ENCODE measurements around the gene APLNR. TPM values are rescaled to one million over a fixed set of nuclear protein-coding genes. Genes with fewer than 3 reads are reported as not detected.

The APLNR gene
- polyA plus RNA-seq, 1 of the 3 experiments (the other 2 are of a cell fraction) = 0.03 TPM

DNA sequence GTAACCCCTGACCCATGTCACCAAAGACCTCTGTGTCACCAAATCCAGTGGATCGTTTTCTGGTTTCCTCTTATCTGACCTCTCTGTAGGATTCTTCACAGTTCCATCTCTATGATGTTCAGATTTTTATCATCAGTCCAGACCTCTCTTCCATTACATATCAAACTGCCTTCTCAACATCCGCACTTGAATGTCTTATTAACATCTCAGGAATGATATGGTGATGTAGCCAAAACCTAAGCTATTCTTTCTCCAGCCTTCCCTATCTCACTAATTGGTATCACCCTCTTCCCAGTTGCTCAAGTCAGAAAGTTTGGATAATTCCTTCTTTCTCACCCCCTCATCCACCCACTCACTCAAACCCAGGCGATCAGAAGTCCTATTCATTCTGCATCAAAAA, 13.4 kb downstream of the APLNR start:
- no peaks in the 10 kb centered on the region for H4K20me1 ChIP-seq (ENCODE audit: insufficient read depth)
- no peak overlapping the region for H3K27ac ChIP-seq (ENCODE audit: low read depth in 2 of 2, low read length in 1 of 2)
- H3K27me3 ChIP-seq (ENCODE audit: insufficient read depth) = no peaks in the 10 kb centered on the region; the same call in 1 of the 2 replicates
- H3K79me2 ChIP-seq (ENCODE audit: insufficient read depth) = no peaks in the 10 kb centered on the region
- H3K4me1 ChIP-seq (ENCODE audit: control insufficient read depth in 1 of 2, insufficient read depth in 2 of 2, low read depth in 1 of 2, low read length in 1 of 2) = peaks cover 0 to 11% of the 10 kb centered on the region in 2 experiments; a peak in 1 of 4 replicates
- TF ChIP-seq YY1 (IDR thresholded peaks at IDR 0.05; ENCODE audit: low read depth) (no peak), RFX5 (IDR thresholded peaks at IDR 0.05; ENCODE audit: low read length) (no peak), CHD2 (IDR thresholded peaks at IDR 0.05; ENCODE audit: low read length, partially characterized antibody) (no peak), JUND (IDR thresholded peaks at IDR 0.05) (no peak), TAF1 (IDR thresholded peaks at IDR 0.05; ENCODE audit: borderline replicate concordance, low read depth, low read length) (no peak), EZH2phosphoT487 (IDR thresholded peaks at IDR 0.05; ENCODE audit: borderline replicate concordance, low read depth) (no peak), RCOR1 (IDR thresholded peaks at IDR 0.05; ENCODE audit: low read length) (no peak)
- no peaks in the 10 kb centered on the region for H3K36me3 ChIP-seq (replicated peaks in 1 of 2; ENCODE audit: control insufficient read depth in 1 of 2, insufficient read depth in 2 of 2, low read length in 1 of 2)
- ChIA-PET POLR2A (no interaction called here), CTCF (interaction anchor here (0.7 to 2.0 kb wide), 2 partner anchors 26 to 107 kb away, joined by 3 to 8 read pairs; no protein-coding TSS in a partner anchor)
- H3K4me3 ChIP-seq (ENCODE audit: low read depth in 2 of 2, low read length in 1 of 2) = no peak overlapping the region
- WGBS (ENCODE audit: low lambda C conversion rate) = 61% methylated on average over 3 of the region's 3 CpGs
- no peak overlapping the region for H3K4me2 ChIP-seq
- H3K9ac ChIP-seq = no peak overlapping the region
- no peak overlapping the region for H2AFZ ChIP-seq (ENCODE audit: low read depth)
- no peaks in the 10 kb centered on the region for H3K9me3 ChIP-seq
- H3F3A ChIP-seq (replicated peaks; ENCODE audit: insufficient read depth) = no peaks in the 10 kb centered on the region
- no peaks in the 10 kb centered on the region for H3K9me2 ChIP-seq
- no peak for DNase-seq

DNA sequence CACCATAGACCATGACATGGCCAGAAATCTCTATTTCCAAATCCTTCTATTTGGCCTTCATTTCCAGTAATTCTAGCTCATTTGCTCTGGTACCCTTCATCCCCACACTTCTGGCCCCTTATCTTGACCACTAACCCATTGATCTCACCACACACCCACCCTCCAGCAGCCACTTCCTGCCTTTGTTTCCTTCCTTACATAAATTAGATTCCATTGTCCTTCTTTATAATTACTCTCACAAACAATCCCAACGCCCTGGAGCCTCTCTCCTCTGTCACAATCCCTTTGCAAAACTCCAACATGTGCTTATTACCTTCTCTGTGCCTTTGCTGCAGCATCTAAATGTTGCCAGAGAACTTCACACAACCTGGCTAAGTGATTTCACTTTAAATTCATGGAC, 14.8 kb downstream of the APLNR start:
- no peaks in the 10 kb centered on the region for H4K20me1 ChIP-seq (ENCODE audit: insufficient read depth)
- H3K36me3 ChIP-seq (replicated peaks in 1 of 2; ENCODE audit: control insufficient read depth in 1 of 2, insufficient read depth in 2 of 2, low read length in 1 of 2) = no peaks in the 10 kb centered on the region
- ChIA-PET POLR2A (no interaction called here), CTCF (interaction anchor here (1.8 kb wide), 1 partner anchor 381 kb away, joined by 6 read pairs; no protein-coding TSS in a partner anchor)
- no peak overlapping the region for H3K4me2 ChIP-seq
- H3K27ac ChIP-seq (ENCODE audit: low read depth in 2 of 2, low read length in 1 of 2) = no peak overlapping the region
- 10% methylated on average over 1 of the region's 1 CpG for WGBS (ENCODE audit: low lambda C conversion rate)
- H3K4me1 ChIP-seq (ENCODE audit: control insufficient read depth in 1 of 2, insufficient read depth in 2 of 2, low read depth in 1 of 2, low read length in 1 of 2) = peaks cover 0 to 11% of the 10 kb centered on the region in 2 experiments; a peak in 1 of 4 replicates
- no peak overlapping the region for H2AFZ ChIP-seq (ENCODE audit: low read depth)
- no peaks in the 10 kb centered on the region for H3K9me3 ChIP-seq
- TF ChIP-seq RCOR1 (IDR thresholded peaks at IDR 0.05; ENCODE audit: low read length) (no peak), TCF12 (IDR thresholded peaks at IDR 0.05) (no peak), TEAD4 (IDR thresholded peaks at IDR 0.05; ENCODE audit: borderline replicate concordance, insufficient read depth) (no peak), YY1 (IDR thresholded peaks at IDR 0.05; ENCODE audit: low read depth) (no peak), FOXM1 (IDR thresholded peaks at IDR 0.05; ENCODE audit: low read depth) (no peak), JUND (IDR thresholded peaks at IDR 0.05) (no peak), RAD21 (IDR thresholded peaks at IDR 0.05; ENCODE audit: low read length) (no peak), SMC3 (IDR thresholded peaks at IDR 0.05; ENCODE audit: low read depth, low read length) (no peak), FOSL2 (IDR thresholded peaks at IDR 0.05; ENCODE audit: borderline replicate concordance, low read depth) (no peak), RXRA (IDR thresholded peaks at IDR 0.05; ENCODE audit: borderline replicate concordance, low read depth) (no peak)
- TF ChIP-seq, protein P1, sequence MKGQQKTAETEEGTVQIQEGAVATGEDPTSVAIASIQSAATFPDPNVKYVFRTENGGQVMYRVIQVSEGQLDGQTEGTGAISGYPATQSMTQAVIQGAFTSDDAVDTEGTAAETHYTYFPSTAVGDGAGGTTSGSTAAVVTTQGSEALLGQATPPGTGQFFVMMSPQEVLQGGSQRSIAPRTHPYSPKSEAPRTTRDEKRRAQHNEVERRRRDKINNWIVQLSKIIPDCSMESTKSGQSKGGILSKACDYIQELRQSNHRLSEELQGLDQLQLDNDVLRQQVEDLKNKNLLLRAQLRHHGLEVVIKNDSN (IDR thresholded peaks at IDR 0.05; ENCODE audit: borderline replicate concordance, low read depth) = no peak
- TF ChIP-seq, protein P2, sequence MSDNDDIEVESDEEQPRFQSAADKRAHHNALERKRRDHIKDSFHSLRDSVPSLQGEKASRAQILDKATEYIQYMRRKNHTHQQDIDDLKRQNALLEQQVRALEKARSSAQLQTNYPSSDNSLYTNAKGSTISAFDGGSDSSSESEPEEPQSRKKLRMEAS (IDR thresholded peaks at IDR 0.05; ENCODE audit: low read depth) = no peak
- TF ChIP-seq, protein P3, sequence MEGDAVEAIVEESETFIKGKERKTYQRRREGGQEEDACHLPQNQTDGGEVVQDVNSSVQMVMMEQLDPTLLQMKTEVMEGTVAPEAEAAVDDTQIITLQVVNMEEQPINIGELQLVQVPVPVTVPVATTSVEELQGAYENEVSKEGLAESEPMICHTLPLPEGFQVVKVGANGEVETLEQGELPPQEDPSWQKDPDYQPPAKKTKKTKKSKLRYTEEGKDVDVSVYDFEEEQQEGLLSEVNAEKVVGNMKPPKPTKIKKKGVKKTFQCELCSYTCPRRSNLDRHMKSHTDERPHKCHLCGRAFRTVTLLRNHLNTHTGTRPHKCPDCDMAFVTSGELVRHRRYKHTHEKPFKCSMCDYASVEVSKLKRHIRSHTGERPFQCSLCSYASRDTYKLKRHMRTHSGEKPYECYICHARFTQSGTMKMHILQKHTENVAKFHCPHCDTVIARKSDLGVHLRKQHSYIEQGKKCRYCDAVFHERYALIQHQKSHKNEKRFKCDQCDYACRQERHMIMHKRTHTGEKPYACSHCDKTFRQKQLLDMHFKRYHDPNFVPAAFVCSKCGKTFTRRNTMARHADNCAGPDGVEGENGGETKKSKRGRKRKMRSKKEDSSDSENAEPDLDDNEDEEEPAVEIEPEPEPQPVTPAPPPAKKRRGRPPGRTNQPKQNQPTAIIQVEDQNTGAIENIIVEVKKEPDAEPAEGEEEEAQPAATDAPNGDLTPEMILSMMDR (IDR thresholded peaks at IDR 0.05) = no peak
- TF ChIP-seq, protein P4, sequence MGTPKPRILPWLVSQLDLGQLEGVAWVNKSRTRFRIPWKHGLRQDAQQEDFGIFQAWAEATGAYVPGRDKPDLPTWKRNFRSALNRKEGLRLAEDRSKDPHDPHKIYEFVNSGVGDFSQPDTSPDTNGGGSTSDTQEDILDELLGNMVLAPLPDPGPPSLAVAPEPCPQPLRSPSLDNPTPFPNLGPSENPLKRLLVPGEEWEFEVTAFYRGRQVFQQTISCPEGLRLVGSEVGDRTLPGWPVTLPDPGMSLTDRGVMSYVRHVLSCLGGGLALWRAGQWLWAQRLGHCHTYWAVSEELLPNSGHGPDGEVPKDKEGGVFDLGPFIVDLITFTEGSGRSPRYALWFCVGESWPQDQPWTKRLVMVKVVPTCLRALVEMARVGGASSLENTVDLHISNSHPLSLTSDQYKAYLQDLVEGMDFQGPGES (IDR thresholded peaks at IDR 0.05; ENCODE audit: low read depth, low read length) = no peak
- no peaks in the 10 kb centered on the region for H3K9me2 ChIP-seq
- no peak overlapping the region for H3K4me3 ChIP-seq (ENCODE audit: low read depth in 2 of 2, low read length in 1 of 2)
- no peaks in the 10 kb centered on the region for H3F3A ChIP-seq (replicated peaks; ENCODE audit: insufficient read depth)
- no peak overlapping the region for H3K9ac ChIP-seq
- H3K79me2 ChIP-seq (ENCODE audit: insufficient read depth) = no peaks in the 10 kb centered on the region
- no peaks in the 10 kb centered on the region; the same call in 1 of the 2 replicates for H3K27me3 ChIP-seq (ENCODE audit: insufficient read depth)
- DNase-seq = no peak
